Measurements from ENCODE around the gene AARSD1.
"Not testable (repeated sequence)": the region's sequence is repeated elsewhere in the genome, so short reads cannot be mapped to it uniquely, and the experiment has no call there.

The AARSD1 gene

DNA sequence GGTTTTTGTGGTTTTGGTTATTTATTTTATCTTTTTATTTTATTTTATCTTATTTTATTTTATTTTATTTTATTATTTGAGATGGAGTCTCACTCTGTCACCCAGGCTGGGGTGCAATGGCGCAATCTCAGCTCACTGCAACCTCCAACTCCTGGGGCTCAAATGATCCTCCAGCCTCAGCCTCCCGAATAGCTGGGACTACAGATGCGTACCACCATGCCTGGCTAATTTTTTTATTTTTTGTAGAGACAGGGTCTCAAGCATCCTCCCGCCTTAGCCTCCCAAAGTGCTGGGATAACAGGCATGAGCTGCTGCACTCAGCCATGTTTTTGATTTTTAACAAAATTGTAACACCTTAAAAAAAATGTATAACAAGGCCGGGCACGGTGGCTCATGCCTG lies 49.0 kb downstream of the AARSD1 start:
- H3K9ac ChIP-seq (ENCODE audit: low read length); H3K56ac ChIP-seq (ENCODE audit: low read length); H3K79me1 ChIP-seq (ENCODE audit: low read length); H2BK120ac ChIP-seq (ENCODE audit: low read depth, low read length); H3K23ac ChIP-seq (ENCODE audit: low read length); H3K27me3 ChIP-seq (ENCODE audit: insufficient read depth, low read length, poor library complexity); H4K5ac ChIP-seq (ENCODE audit: low read length); H3K4ac ChIP-seq (ENCODE audit: low read depth, low read length); H3K18ac ChIP-seq (ENCODE audit: low read length); H3K4me2 ChIP-seq (ENCODE audit: low read length); H3K79me2 ChIP-seq (ENCODE audit: control insufficient read depth, insufficient read depth, low read length); H3K36me3 ChIP-seq (ENCODE audit: control insufficient read depth, insufficient read depth, low read length); H2BK15ac ChIP-seq (replicated peaks; ENCODE audit: low read depth); H4K8ac ChIP-seq (ENCODE audit: low read depth, low read length); H2BK5ac ChIP-seq (ENCODE audit: low read length); H3K4me3 ChIP-seq (ENCODE audit: low read length); DNase-seq; H3K4me1 ChIP-seq (ENCODE audit: control insufficient read depth, low read depth, low read length); H3K27ac ChIP-seq (ENCODE audit: low read depth, low read length); H2AK5ac ChIP-seq (ENCODE audit: low read length): not testable (repeated sequence)
- WGBS (ENCODE audit: extremely low coverage, insufficient coverage, low lambda C conversion rate), result no CpG with 5 or more reads among the region's 6 CpGs

DNA sequence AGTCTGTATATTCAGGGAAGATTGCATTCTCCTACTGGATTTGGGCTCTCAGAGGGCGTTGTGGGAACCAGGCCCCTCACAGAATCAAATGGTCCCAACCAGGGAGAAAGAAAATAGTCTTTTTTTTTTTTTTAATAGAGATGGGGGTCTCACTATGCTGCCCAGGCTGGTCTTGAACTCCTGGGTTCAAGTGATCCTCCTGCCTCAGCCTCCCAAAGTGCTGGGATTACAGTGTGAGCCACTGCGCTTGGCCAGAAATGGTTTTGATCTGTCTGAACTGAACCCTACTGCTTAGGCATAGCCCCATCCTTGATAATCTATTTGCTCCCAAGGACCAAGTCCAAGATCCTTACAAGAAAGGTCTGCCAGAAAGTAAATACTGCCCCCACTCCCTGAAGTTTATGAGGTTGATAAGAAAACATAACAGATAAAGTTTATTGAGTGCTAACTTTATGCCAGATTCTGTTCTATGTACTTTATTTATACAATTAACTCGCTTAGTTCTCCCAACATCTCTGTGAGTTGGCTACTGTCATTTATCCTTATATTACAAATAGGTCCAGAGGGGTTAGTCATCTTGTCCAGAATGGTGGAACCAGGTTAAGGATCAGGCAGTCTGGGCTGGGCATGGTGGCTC lies 50.2 kb downstream of the AARSD1 start:
- no peak overlapping the region for H3K4ac ChIP-seq (ENCODE audit: low read depth, low read length)
- no peaks in the 10 kb centered on the region for H3K4me1 ChIP-seq (ENCODE audit: control insufficient read depth, low read depth, low read length)
- H4K5ac ChIP-seq (ENCODE audit: low read length), result no peak overlapping the region
- H3K36me3 ChIP-seq (ENCODE audit: control insufficient read depth, insufficient read depth, low read length), result no peaks in the 10 kb centered on the region
- no peak overlapping the region for H3K18ac ChIP-seq (ENCODE audit: low read length)
- H3K27me3 ChIP-seq (ENCODE audit: insufficient read depth, low read length, poor library complexity), result no peaks in the 10 kb centered on the region
- no peak overlapping the region for H3K4me3 ChIP-seq (ENCODE audit: low read length)
- H3K79me2 ChIP-seq (ENCODE audit: control insufficient read depth, insufficient read depth, low read length), result no peaks in the 10 kb centered on the region
- no peak overlapping the region for H2BK120ac ChIP-seq (ENCODE audit: low read depth, low read length)
- no CpG with 5 or more reads among the region's 3 CpGs for WGBS (ENCODE audit: extremely low coverage, insufficient coverage, low lambda C conversion rate)
- no peak overlapping the region for H3K9ac ChIP-seq (ENCODE audit: low read length)
- H3K23ac ChIP-seq (ENCODE audit: low read length), result no peak overlapping the region
- H2AK5ac ChIP-seq (ENCODE audit: low read length), result no peak overlapping the region
- H3K79me1 ChIP-seq (ENCODE audit: low read length), result no peaks in the 10 kb centered on the region
- no peak overlapping the region for H3K4me2 ChIP-seq (ENCODE audit: low read length)
- no peak overlapping the region for H2BK15ac ChIP-seq (replicated peaks; ENCODE audit: low read depth)
- DNase-seq, result no peak
- H3K56ac ChIP-seq (ENCODE audit: low read length), result no peak overlapping the region
- no peak overlapping the region for H4K8ac ChIP-seq (ENCODE audit: low read depth, low read length)
- H2BK5ac ChIP-seq (ENCODE audit: low read length), result no peak overlapping the region
- H3K27ac ChIP-seq (ENCODE audit: low read depth, low read length), result no peak overlapping the region

- H3K27ac ChIP-seq (ENCODE audit: low read depth, low read length), result no peak overlapping the region
- no peaks in the 10 kb centered on the region for H3K4me1 ChIP-seq (ENCODE audit: control insufficient read depth, low read depth, low read length)
- no peak overlapping the region for H3K18ac ChIP-seq (ENCODE audit: low read length)
- no peak overlapping the region for H3K4me2 ChIP-seq (ENCODE audit: low read length)
- no peak overlapping the region for H3K56ac ChIP-seq (ENCODE audit: low read length)
- no peak overlapping the region for H2BK15ac ChIP-seq (replicated peaks; ENCODE audit: low read depth)
- no peak overlapping the region for H2AK5ac ChIP-seq (ENCODE audit: low read length)
- H3K79me2 ChIP-seq (ENCODE audit: control insufficient read depth, insufficient read depth, low read length), result no peaks in the 10 kb centered on the region
- H3K79me1 ChIP-seq (ENCODE audit: low read length), result no peaks in the 10 kb centered on the region
- H4K5ac ChIP-seq (ENCODE audit: low read length), result no peak overlapping the region
- no peak for DNase-seq
- no peak overlapping the region for H3K23ac ChIP-seq (ENCODE audit: low read length)
- H2BK120ac ChIP-seq (ENCODE audit: low read depth, low read length), result no peak overlapping the region
- H3K36me3 ChIP-seq (ENCODE audit: control insufficient read depth, insufficient read depth, low read length), result no peaks in the 10 kb centered on the region
- H3K4ac ChIP-seq (ENCODE audit: low read depth, low read length), result no peak overlapping the region
- no CpG with 5 or more reads among the region's 2 CpGs for WGBS (ENCODE audit: extremely low coverage, insufficient coverage, low lambda C conversion rate)
- no peak overlapping the region for H3K4me3 ChIP-seq (ENCODE audit: low read length)
- H3K9ac ChIP-seq (ENCODE audit: low read length), result no peak overlapping the region
- H3K27me3 ChIP-seq (ENCODE audit: insufficient read depth, low read length, poor library complexity), result no peaks in the 10 kb centered on the region
- H2BK5ac ChIP-seq (ENCODE audit: low read length), result no peak overlapping the region
- no peak overlapping the region for H4K8ac ChIP-seq (ENCODE audit: low read depth, low read length)
Measured at GRCh38 chr17:42913522-42913921, 50.7 kb downstream of the AARSD1 start.

- no peak overlapping the region for H3K23ac ChIP-seq (ENCODE audit: low read length)
- H3K79me2 ChIP-seq (ENCODE audit: control insufficient read depth, insufficient read depth, low read length), result no peaks in the 10 kb centered on the region
- H2BK5ac ChIP-seq (ENCODE audit: low read length), result no peak overlapping the region
- H4K5ac ChIP-seq (ENCODE audit: low read length), result no peak overlapping the region
- no peak overlapping the region for H2AK5ac ChIP-seq (ENCODE audit: low read length)
- H2BK15ac ChIP-seq (replicated peaks; ENCODE audit: low read depth), result no peak overlapping the region
- H3K4me3 ChIP-seq (ENCODE audit: low read length), result no peak overlapping the region
- H3K9ac ChIP-seq (ENCODE audit: low read length), result no peak overlapping the region
- H3K56ac ChIP-seq (ENCODE audit: low read length), result no peak overlapping the region
- H3K18ac ChIP-seq (ENCODE audit: low read length), result no peak overlapping the region
- H3K27ac ChIP-seq (ENCODE audit: low read depth, low read length), result no peak overlapping the region
- no CpG with 5 or more reads among the region's 7 CpGs for WGBS (ENCODE audit: extremely low coverage, insufficient coverage, low lambda C conversion rate)
- H3K36me3 ChIP-seq (ENCODE audit: control insufficient read depth, insufficient read depth, low read length), result no peaks in the 10 kb centered on the region
- H3K4ac ChIP-seq (ENCODE audit: low read depth, low read length), result no peak overlapping the region
- H3K79me1 ChIP-seq (ENCODE audit: low read length), result no peaks in the 10 kb centered on the region
- H3K4me1 ChIP-seq (ENCODE audit: control insufficient read depth, low read depth, low read length), result no peaks in the 10 kb centered on the region
- H3K27me3 ChIP-seq (ENCODE audit: insufficient read depth, low read length, poor library complexity), result no peaks in the 10 kb centered on the region
- H3K4me2 ChIP-seq (ENCODE audit: low read length), result no peak overlapping the region
- no peak overlapping the region for H2BK120ac ChIP-seq (ENCODE audit: low read depth, low read length)
- no peak for DNase-seq
- H4K8ac ChIP-seq (ENCODE audit: low read depth, low read length), result no peak overlapping the region
Measured at GRCh38 chr17:42908872-42909700, 55.2 kb downstream of the AARSD1 start.

- no peak overlapping the region for H2BK120ac ChIP-seq (ENCODE audit: low read depth, low read length)
- H3K79me2 ChIP-seq (ENCODE audit: control insufficient read depth, insufficient read depth, low read length), result no peaks in the 10 kb centered on the region
- H3K36me3 ChIP-seq (ENCODE audit: control insufficient read depth, insufficient read depth, low read length), result no peaks in the 10 kb centered on the region
- WGBS (ENCODE audit: extremely low coverage, insufficient coverage, low lambda C conversion rate), result 100% methylated on average over 1 of the region's 8 CpGs
- H2AK5ac ChIP-seq (ENCODE audit: low read length), result no peak overlapping the region
- no peak overlapping the region for H3K9ac ChIP-seq (ENCODE audit: low read length)
- H3K79me1 ChIP-seq (ENCODE audit: low read length), result no peaks in the 10 kb centered on the region
- H3K27me3 ChIP-seq (ENCODE audit: insufficient read depth, low read length, poor library complexity), result no peaks in the 10 kb centered on the region
- H3K18ac ChIP-seq (ENCODE audit: low read length), result no peak overlapping the region
- H2BK5ac ChIP-seq (ENCODE audit: low read length), result no peak overlapping the region
- H4K5ac ChIP-seq (ENCODE audit: low read length), result no peak overlapping the region
- no peak overlapping the region for H4K8ac ChIP-seq (ENCODE audit: low read depth, low read length)
- H3K4ac ChIP-seq (ENCODE audit: low read depth, low read length), result no peak overlapping the region
- no peak overlapping the region for H3K4me2 ChIP-seq (ENCODE audit: low read length)
- H3K27ac ChIP-seq (ENCODE audit: low read depth, low read length), result no peak overlapping the region
- no peaks in the 10 kb centered on the region for H3K4me1 ChIP-seq (ENCODE audit: control insufficient read depth, low read depth, low read length)
- H3K23ac ChIP-seq (ENCODE audit: low read length), result no peak overlapping the region
- no peak overlapping the region for H2BK15ac ChIP-seq (replicated peaks; ENCODE audit: low read depth)
- no peak overlapping the region for H3K4me3 ChIP-seq (ENCODE audit: low read length)
- no peak overlapping the region for H3K56ac ChIP-seq (ENCODE audit: low read length)
- DNase-seq, result no peak
Measured at GRCh38 chr17:42906772-42907446, 57.3 kb downstream of the AARSD1 start.

Measured in mesendoderm (in vitro differentiated cells).